ENCODE results near the gene AACS. TPM values are rescaled to one million over a fixed set of nuclear protein-coding genes. Genes with fewer than 3 reads are reported as not detected.

AACS gene
- total and polyA plus RNA-seq, 2 experiments from 2014 or later, result 24.2 to 33.2 TPM

- Histone ChIP-seq H3K9me2 (replicated peaks; ENCODE audit: insufficient read depth) (no peaks in the 10 kb centered on the region), H3K4me2 (no peak overlapping the region), H3K9me3 (ENCODE audit: low read depth) (no peaks in the 10 kb centered on the region), H3K36me3 (replicated peaks; ENCODE audit: insufficient read depth, low read depth) (no peaks in the 10 kb centered on the region), H3K79me2 (no peaks in the 10 kb centered on the region), H2AFZ (no peak overlapping the region), H3K4me3 (no peak overlapping the region), H3K27me3 (no peaks in the 10 kb centered on the region), H3K27ac (no peak overlapping the region), H3K4me1 (ENCODE audit: insufficient read depth) (peaks cover 5% of the 10 kb centered on the region), H4K20me1 (ENCODE audit: insufficient read depth, poor library complexity, severe bottlenecking) (no peaks in the 10 kb centered on the region)
- no peak for DNase-seq (ENCODE audit: low spot score)
- TF ChIP-seq EZH2phosphoT487 (IDR thresholded peaks at IDR 0.05; ENCODE audit: low read depth, severe bottlenecking, unreplicated experiment), result no peak
- TF ChIP-seq, protein P1, sequence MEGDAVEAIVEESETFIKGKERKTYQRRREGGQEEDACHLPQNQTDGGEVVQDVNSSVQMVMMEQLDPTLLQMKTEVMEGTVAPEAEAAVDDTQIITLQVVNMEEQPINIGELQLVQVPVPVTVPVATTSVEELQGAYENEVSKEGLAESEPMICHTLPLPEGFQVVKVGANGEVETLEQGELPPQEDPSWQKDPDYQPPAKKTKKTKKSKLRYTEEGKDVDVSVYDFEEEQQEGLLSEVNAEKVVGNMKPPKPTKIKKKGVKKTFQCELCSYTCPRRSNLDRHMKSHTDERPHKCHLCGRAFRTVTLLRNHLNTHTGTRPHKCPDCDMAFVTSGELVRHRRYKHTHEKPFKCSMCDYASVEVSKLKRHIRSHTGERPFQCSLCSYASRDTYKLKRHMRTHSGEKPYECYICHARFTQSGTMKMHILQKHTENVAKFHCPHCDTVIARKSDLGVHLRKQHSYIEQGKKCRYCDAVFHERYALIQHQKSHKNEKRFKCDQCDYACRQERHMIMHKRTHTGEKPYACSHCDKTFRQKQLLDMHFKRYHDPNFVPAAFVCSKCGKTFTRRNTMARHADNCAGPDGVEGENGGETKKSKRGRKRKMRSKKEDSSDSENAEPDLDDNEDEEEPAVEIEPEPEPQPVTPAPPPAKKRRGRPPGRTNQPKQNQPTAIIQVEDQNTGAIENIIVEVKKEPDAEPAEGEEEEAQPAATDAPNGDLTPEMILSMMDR (IDR thresholded peaks at IDR 0.05; ENCODE audit: poor library complexity), result no peak
- no peak for TF ChIP-seq EZH2 (IDR thresholded peaks at IDR 0.05; ENCODE audit: borderline replicate concordance)
- 92% methylated on average over 18 of the region's 18 CpGs for WGBS (ENCODE audit: low lambda C conversion rate, missing lambda C conversion rate)
These were observed 64.5 kb downstream of the AACS start for GRCh38 chr12:125129591-125130255.

DNA sequence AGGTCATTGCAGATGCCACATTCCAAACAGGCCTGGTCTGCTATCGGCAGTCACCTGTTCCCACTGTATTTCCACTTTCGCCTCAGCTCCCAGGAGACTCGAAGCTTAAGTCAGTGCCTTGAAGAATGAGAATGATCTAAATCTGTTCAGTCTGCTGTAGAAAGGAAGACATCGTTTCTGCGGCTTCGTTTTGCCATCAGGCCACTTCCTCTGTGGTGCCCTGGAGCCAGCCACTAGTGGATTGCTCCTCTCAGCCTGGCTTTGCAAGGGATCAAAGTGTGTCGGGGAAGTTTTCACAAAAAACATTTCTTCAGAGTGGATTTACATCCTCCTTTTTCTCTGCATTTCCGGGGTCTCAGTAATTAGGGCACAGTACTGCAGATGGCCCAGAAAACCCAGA is 66.7 kb downstream of the AACS start:
- no peak overlapping the region for H2AFZ ChIP-seq
- no peak overlapping the region for H3K27ac ChIP-seq
- H3K79me2 ChIP-seq, result no peaks in the 10 kb centered on the region
- no peaks in the 10 kb centered on the region for H3K9me3 ChIP-seq (ENCODE audit: low read depth)
- H3K4me2 ChIP-seq, result no peak overlapping the region
- H4K20me1 ChIP-seq (ENCODE audit: insufficient read depth, poor library complexity, severe bottlenecking), result no peaks in the 10 kb centered on the region
- H3K36me3 ChIP-seq (replicated peaks; ENCODE audit: insufficient read depth, low read depth), result no peaks in the 10 kb centered on the region
- H3K4me1 ChIP-seq (ENCODE audit: insufficient read depth), result no peaks in the 10 kb centered on the region
- 90% methylated on average over 8 of the region's 8 CpGs for WGBS (ENCODE audit: low lambda C conversion rate, missing lambda C conversion rate)
- no peaks in the 10 kb centered on the region for H3K9me2 ChIP-seq (replicated peaks; ENCODE audit: insufficient read depth)
- H3K4me3 ChIP-seq, result no peak overlapping the region
- no peak for DNase-seq (ENCODE audit: low spot score)
- TF ChIP-seq, protein P1 (IDR thresholded peaks at IDR 0.05; ENCODE audit: poor library complexity), result no peak
- no peaks in the 10 kb centered on the region for H3K27me3 ChIP-seq

GRCh38 chr12:125132698-125133400 is 67.6 kb downstream of the AACS start:
- Histone ChIP-seq H4K20me1 (ENCODE audit: insufficient read depth, poor library complexity, severe bottlenecking) (no peaks in the 10 kb centered on the region), H3K4me3 (no peak overlapping the region), H3K4me2 (no peak overlapping the region), H3K9me3 (ENCODE audit: low read depth) (no peaks in the 10 kb centered on the region), H3K27me3 (no peaks in the 10 kb centered on the region), H3K27ac (no peak overlapping the region), H2AFZ (no peak overlapping the region), H3K36me3 (replicated peaks; ENCODE audit: insufficient read depth, low read depth) (no peaks in the 10 kb centered on the region), H3K4me1 (ENCODE audit: insufficient read depth) (no peaks in the 10 kb centered on the region), H3K9me2 (replicated peaks; ENCODE audit: insufficient read depth) (no peaks in the 10 kb centered on the region), H3K79me2 (no peaks in the 10 kb centered on the region)
- DNase-seq (ENCODE audit: low spot score), result no peak
- 93% methylated on average over 16 of the region's 16 CpGs for WGBS (ENCODE audit: low lambda C conversion rate, missing lambda C conversion rate)
- TF ChIP-seq EZH2 (IDR thresholded peaks at IDR 0.05; ENCODE audit: borderline replicate concordance), result no peak

- no peaks in the 10 kb centered on the region for H4K20me1 ChIP-seq (ENCODE audit: insufficient read depth, poor library complexity, severe bottlenecking)
- no peak overlapping the region for H3K4me3 ChIP-seq
- no peak overlapping the region for H2AFZ ChIP-seq
- 98% methylated on average over 12 of the region's 12 CpGs for WGBS (ENCODE audit: low lambda C conversion rate, missing lambda C conversion rate)
- no peak for DNase-seq (ENCODE audit: low spot score)
- no peak overlapping the region for H3K4me2 ChIP-seq
- no peaks in the 10 kb centered on the region for H3K4me1 ChIP-seq (ENCODE audit: insufficient read depth)
- H3K27ac ChIP-seq, result no peak overlapping the region
- no peaks in the 10 kb centered on the region for H3K36me3 ChIP-seq (replicated peaks; ENCODE audit: insufficient read depth, low read depth)
- H3K27me3 ChIP-seq, result no peaks in the 10 kb centered on the region
- TF ChIP-seq, protein P1 (IDR thresholded peaks at IDR 0.05; ENCODE audit: poor library complexity), result no peak
- no peak for TF ChIP-seq EZH2phosphoT487 (IDR thresholded peaks at IDR 0.05; ENCODE audit: low read depth, severe bottlenecking, unreplicated experiment)
- no peaks in the 10 kb centered on the region for H3K9me3 ChIP-seq (ENCODE audit: low read depth)
- no peaks in the 10 kb centered on the region for H3K79me2 ChIP-seq
- H3K9me2 ChIP-seq (replicated peaks; ENCODE audit: insufficient read depth), result no peaks in the 10 kb centered on the region
These were observed 68.4 kb downstream of the AACS start for GRCh38 chr12:125133616-125134015.

All from hepatocyte (in vitro differentiated cells).